H1 (cell line): ENCODE results near the gene SLC17A5. TPM values are rescaled to one million over a fixed set of nuclear protein-coding genes. Genes with fewer than 3 reads are reported as not detected.

Experiments
- CTCF ChIA-PET: fragments of 300-600 bp; sonication (Branson Sonifier 250); formaldehyde crosslinking; loops from one replicate; lab custom pipeline; 2021; ENCODE audit not compliant: partially characterized antibody; lab: Charles Lee
- POLR2A ChIA-PET: fragments of 300-600 bp; sonication (Branson Sonifier 250); formaldehyde crosslinking; loops from one replicate; lab custom pipeline; 2021; ENCODE audit warnings: inconsistent platforms; ENCODE audit not compliant: partially characterized antibody; lab: Charles Lee
- DNase-seq, 2 experiments: peaks; one replicate each; pipeline versions ENCODE4 v3.0.0 to v3.0.0-alpha.2; 2010 to 2022; ENCODE audit warnings: low spot score in 2 of 2, low read depth in 1 of 2, mixed read lengths in 1 of 2
- FAIRE-seq: peaks from 2 replicates; lab custom pipeline; 2011; peaks lifted over from hg19 to GRCh38; lab: Jason Lieb, UNC
- H2AFZ ChIP-seq: 2 replicates; pipeline ENCODE4 v1.8.1; 2012; ENCODE audit warnings: low read length, inconsistent platforms
- H2AK5ac ChIP-seq: 2 replicates; pipeline ENCODE4 v1.6.1; 2013; ENCODE audit warnings: low read depth, low read length
- H2BK120ac ChIP-seq: replicated peaks from 2 replicates; pipeline ENCODE3; 2013; ENCODE audit warnings: low read depth, low read length, inconsistent platforms
- H2BK12ac ChIP-seq: 2 replicates; pipeline ENCODE4 v1.6.1; 2013; ENCODE audit warnings: low read depth, low read length
- H2BK15ac ChIP-seq: 2 replicates; pipeline ENCODE4 v1.6.1; 2013; ENCODE audit warnings: low read length
- H2BK20ac ChIP-seq: 2 replicates; pipeline ENCODE4 v1.6.1; 2013; ENCODE audit warnings: low read length
- H2BK5ac ChIP-seq: 2 replicates; pipeline ENCODE4 v1.6.1; 2013; ENCODE audit warnings: low read depth, low read length
- H3K14ac ChIP-seq: 2 replicates; pipeline ENCODE4 v1.6.1; 2013; ENCODE audit warnings: inconsistent platforms; ENCODE audit not compliant: insufficient read length
- H3K18ac ChIP-seq: 2 replicates; pipeline ENCODE4 v1.6.1; 2013; ENCODE audit warnings: low read length; ENCODE audit errors: extremely low read depth
- H3K23ac ChIP-seq: 2 replicates; pipeline ENCODE4 v1.6.1; 2013; ENCODE audit warnings: inconsistent platforms; ENCODE audit not compliant: insufficient read length
- H3K23me2 ChIP-seq: 2 replicates; pipeline ENCODE4 v1.6.1; 2013; ENCODE audit warnings: low read depth, low read length
- H3K27ac ChIP-seq: 2 replicates; pipeline ENCODE4 v1.6.1; 2011; ENCODE audit warnings: low read depth, low read length, inconsistent platforms
- H3K27me3 ChIP-seq, 4 experiments: replicated peaks in 1 of 4; 1 replicate in 1 of 4; 2 replicates in 3 of 4; pipeline versions ENCODE4 v1.6.1 to v1.8.1; 2011 to 2013; ENCODE audit warnings: low read length in 3 of 4, mild to moderate bottlenecking in 3 of 4, inconsistent platforms in 2 of 4, mixed read lengths in 2 of 4, moderate library complexity in 1 of 4; ENCODE audit not compliant: control insufficient read depth in 3 of 4, insufficient read depth in 3 of 4; ENCODE audit errors: extremely low read depth in 1 of 4
- H3K36me3 ChIP-seq, 4 experiments: 2 replicates each; pipeline versions ENCODE4 v1.6.1 to v1.8.1; 2011 to 2013; ENCODE audit warnings: mild to moderate bottlenecking in 4 of 4, low read length in 3 of 4, moderate library complexity in 2 of 4, control low read depth in 1 of 4, inconsistent platforms in 1 of 4; ENCODE audit not compliant: insufficient read depth in 4 of 4, control insufficient read depth in 2 of 4
- H3K4ac ChIP-seq: replicated peaks from 2 replicates; pipeline ENCODE3; 2013; ENCODE audit warnings: low read length, low read depth, mixed read lengths, inconsistent platforms; ENCODE audit not compliant: insufficient read length
- H3K4me1 ChIP-seq, 4 experiments: replicated peaks in 1 of 4; 1 replicate in 1 of 4; 2 replicates in 3 of 4; pipeline versions ENCODE4 v1.6.1 to v1.8.1; 2011 to 2013; ENCODE audit warnings: low read length in 3 of 4, inconsistent platforms in 2 of 4, mixed read lengths in 1 of 4; ENCODE audit not compliant: insufficient read depth in 4 of 4, control insufficient read depth in 3 of 4
- H3K4me2 ChIP-seq, 2 experiments: 2 replicates each; pipeline versions ENCODE4 v1.6.1 to v1.8.1; 2011 to 2013; ENCODE audit warnings: low read depth in 2 of 2, low read length in 2 of 2, control low read depth in 1 of 2, inconsistent platforms in 1 of 2, mild to moderate bottlenecking in 1 of 2; ENCODE audit not compliant: insufficient read depth in 1 of 2
- H3K4me3 ChIP-seq, 4 experiments: fragments of 200-600, 300-600 bp in 1 of 4; sonication (generic), shearing (Covaris generic), sonication (Bioruptor Twin) in 1 of 4; 2 replicates each; pipeline versions ENCODE4 v1.5.1 to v1.8.1; 2011 to 2016; ENCODE audit warnings: low read length in 4 of 4, low read depth in 3 of 4, control low read depth in 2 of 4, inconsistent platforms in 2 of 4, mild to moderate bottlenecking in 2 of 4, mixed read lengths in 1 of 4, moderate library complexity in 1 of 4; ENCODE audit not compliant: insufficient read depth in 2 of 4; ENCODE audit errors: extremely low read depth in 1 of 4
- H3K56ac ChIP-seq: replicated peaks from 2 replicates; pipeline ENCODE3; 2013; ENCODE audit warnings: low read depth, mild to moderate bottlenecking, mixed read lengths, low read length, inconsistent platforms; ENCODE audit not compliant: insufficient read length
- H3K79me1 ChIP-seq: 2 replicates; pipeline ENCODE4 v1.6.1; 2013; ENCODE audit warnings: low read depth, low read length, control low read depth
- H3K79me2 ChIP-seq, 2 experiments: 2 replicates each; pipeline versions ENCODE4 v1.6.1 to v1.8.1; 2012 to 2013; ENCODE audit warnings: low read length in 2 of 2, mild to moderate bottlenecking in 2 of 2, inconsistent platforms in 1 of 2; ENCODE audit not compliant: insufficient read depth in 2 of 2, control insufficient read depth in 1 of 2
- H3K9ac ChIP-seq, 4 experiments: replicated peaks in 1 of 4; 1 replicate in 1 of 4; 2 replicates in 3 of 4; pipeline versions ENCODE4 v1.6.1 to v1.8.1; 2011 to 2013; ENCODE audit warnings: low read depth in 3 of 4, low read length in 3 of 4, control low read depth in 2 of 4, mild to moderate bottlenecking in 2 of 4, moderate library complexity in 2 of 4, inconsistent platforms in 1 of 4; ENCODE audit errors: extremely low read depth in 1 of 4
- H3K9me3 ChIP-seq, 2 experiments: 2 replicates each; pipeline versions ENCODE4 v1.6.1 to v1.8.1; 2012 to 2013; ENCODE audit warnings: mild to moderate bottlenecking in 2 of 2, moderate library complexity in 2 of 2, control low read depth in 1 of 2, inconsistent platforms in 1 of 2, low read depth in 1 of 2, low read length in 1 of 2, mixed read lengths in 1 of 2; ENCODE audit not compliant: insufficient read depth in 2 of 2
- H4K20me1 ChIP-seq, 2 experiments: replicated peaks in 1 of 2; 2 replicates each; pipeline versions ENCODE3 to v1.8.1; 2011 to 2013; ENCODE audit warnings: inconsistent platforms in 2 of 2, low read length in 2 of 2, mild to moderate bottlenecking in 1 of 2; ENCODE audit not compliant: insufficient read depth in 2 of 2, control insufficient read depth in 1 of 2
- H4K5ac ChIP-seq: 2 replicates; pipeline ENCODE4 v1.6.1; 2013; ENCODE audit warnings: low read length, low read depth, mixed read lengths, inconsistent platforms; ENCODE audit not compliant: insufficient read length
- H4K8ac ChIP-seq: 2 replicates; pipeline ENCODE4 v1.8.0; 2013; ENCODE audit warnings: mild to moderate bottlenecking, moderate library complexity, low read length, inconsistent platforms; ENCODE audit not compliant: insufficient read depth; ENCODE audit errors: extremely low read depth
- H4K91ac ChIP-seq: replicated peaks from 2 replicates; pipeline ENCODE3; 2013; ENCODE audit warnings: low read length, mixed read lengths, inconsistent platforms; ENCODE audit not compliant: insufficient read length
- CHD1 ChIP-seq: IDR thresholded peaks from 2 replicates; pipeline ENCODE4 v1.6.1; 2012; ENCODE audit warnings: low read depth, low read length, improper control_type of control experiment
- NANOG ChIP-seq: IDR thresholded peaks from 2 replicates; pipeline ENCODE4 v1.6.1; 2011; ENCODE audit warnings: low read length, low read depth, mild to moderate bottlenecking, inconsistent platforms; ENCODE audit not compliant: insufficient read depth, poor library complexity, severe bottlenecking
- RNF2 ChIP-seq: fragments of 200-900, 300-1000 bp; sonication (generic); IDR thresholded peaks from 2 replicates; pipeline ENCODE4 v1.7.1; 2016; ENCODE audit warnings: borderline replicate concordance, low read depth, mild to moderate bottlenecking, antibody characterized with exemption, low read length; ENCODE audit not compliant: poor library complexity, severe bottlenecking; ENCODE audit errors: missing control alignments
- SIRT6 ChIP-seq: IDR thresholded peaks from one replicate; pipeline ENCODE4 v1.7.1; 2012; ENCODE audit warnings: low read length, inconsistent platforms
- SRF ChIP-seq: IDR thresholded peaks from 2 replicates; pipeline ENCODE4 v1.6.1; 2011; ENCODE audit warnings: mild to moderate bottlenecking, low read depth, low read length, moderate library complexity
- SUZ12 ChIP-seq: fragments of 200-600 bp; sonication (generic); IDR thresholded peaks from 2 replicates; pipeline ENCODE4 v1.6.1; 2012; ENCODE audit warnings: mild to moderate bottlenecking, inconsistent platforms, low read length, moderate library complexity, mixed read lengths
- WGBS, 2 experiments: shearing (Covaris generic) in 1 of 2; methylation state at CpG; one replicate each; pipeline versions ENCODE4 v1.1.6 to v1.1.7; 2013 to 2015; ENCODE audit warnings: low lambda C conversion rate in 2 of 2, mixed read lengths in 2 of 2, inconsistent platforms in 1 of 2, low coverage in 1 of 2, missing lambda C conversion rate in 1 of 2; ENCODE audit not compliant: insufficient replicate concordance in 2 of 2, insufficient coverage in 1 of 2, insufficient read length in 1 of 2; ENCODE audit errors: extremely low coverage in 1 of 2, missing lambda C conversion rate in 1 of 2; 5-methylcytosine and 5-hydroxymethylcytosine counted together
- polyA plus RNA-seq, 7 experiments: library from polyadenylated mRNA; depleted of rRNA in 3 of 7; stranded (reverse) in 5 of 7; unstranded in 2 of 7; fragments of >200 nt in 5 of 7; fragments of 200-250 nt in 2 of 7; gene quantifications; 1 replicate in 5 of 7; 2 replicates in 1 of 7; 4 replicates in 1 of 7; pipeline versions ENCODE4 v1.2.1 to v1.2.3, GENCODE V29; 2011 to 2013; ENCODE audit warnings: missing spikeins in 2 of 7, mixed read lengths in 2 of 7
- total RNA-seq: library from RNA; stranded (reverse); fragmentation: NEBNext Ultra II Directional; extraction: Animal tissue kit (Norgen Biotek cat#: 25700); gene quantifications from 2 replicates; pipeline ENCODE4 v1.2.1, GENCODE V29; 2021

Gene SLC17A5
- total and polyA plus RNA-seq, 2 of the 8 experiments (the other 6 are each of a cell fraction or from before 2014, with no cell fraction given): 11.0 to 11.9 TPM

GRCh38 chr6:73666393-73666792 lies 12.6 kb upstream of the SLC17A5 start:
- TF ChIP-seq SIRT6 (no peak), CHD1 (no peak), NANOG (no peak), SUZ12 (no peak), RNF2 (no peak), SRF (no peak)
- no peak overlapping the region for H2BK20ac ChIP-seq

More at GRCh38 chr6:73666393-73666792, 12.6 kb upstream of the SLC17A5 start:
- Histone ChIP-seq H3K23ac (no peak overlapping the region), H3K23me2 (no peaks in the 10 kb centered on the region), H2BK120ac (no peak overlapping the region), H3K27ac (no peak overlapping the region), H2BK5ac (no peak overlapping the region), H3K18ac (no peak overlapping the region), H3K56ac (no peak overlapping the region), H4K8ac (no peak overlapping the region), H4K20me1 (no peaks in the 10 kb centered on the region), H4K5ac (no peak overlapping the region), H3K4ac (no peak overlapping the region), H3K9ac (no peak overlapping the region), H3K4me1 (no peaks in the 10 kb centered on the region), H3K14ac (no peak overlapping the region), H2AFZ (no peak overlapping the region), H4K91ac (no peak overlapping the region), H3K4me3 (no peak overlapping the region), H3K27me3 (no peaks in the 10 kb centered on the region), H3K79me2 (no peaks in the 10 kb centered on the region), H3K79me1 (no peaks in the 10 kb centered on the region), H3K4me2 (no peak overlapping the region), H2BK12ac (no peak overlapping the region), H3K36me3 (no peaks in the 10 kb centered on the region), H2AK5ac (no peak overlapping the region), H3K9me3 (no peaks in the 10 kb centered on the region; a peak in 1 of 4 replicates), H2BK15ac (no peak overlapping the region)
- 95% methylated on average over 2 of the region's 2 CpGs; no CpG with 5 or more reads in 1 of the 2 experiments for WGBS, 2 experiments
- DNase-seq (no peak), FAIRE-seq (no peak)
- ChIA-PET POLR2A (no interaction called here), CTCF (interaction anchor here (1.2 kb wide), 1 partner anchor 67 kb away, joined by 5 read pairs; no protein-coding TSS in a partner anchor)
